Activated T-helper 2 cell treated with anti-CD3 and anti-CD28 coated beads, Interferon-gamma antibody, Interleukin-2, Interleukin-4, amounts not matched to agents 10 μg/mL and 5 μg/mL and 100 μg/mL, durations not matched to agents 14 hours and 24 hours and 36 hours (primary cell): Measurements from ENCODE around the gene ERAP2. TPM values are rescaled to one million over a fixed set of nuclear protein-coding genes. Genes with fewer than 3 reads are reported as not detected.
A peak's percentile ranks its signal among the peaks of the same experiment; 100 is the strongest.

Experiments used
- DNase-seq: peaks from one replicate; pipeline ENCODE4 v3.0.0; 2021; ENCODE audit warnings: low spot score
- H3K27ac Mint-ChIP-seq: one replicate; pipeline ENCODE4 v1.8.0; 2021; ENCODE audit warnings: mixed read lengths
- H3K27me3 Mint-ChIP-seq: one replicate; pipeline ENCODE4 v1.8.0; 2021; ENCODE audit warnings: low read depth, mixed read lengths
- H3K36me3 Mint-ChIP-seq: one replicate; pipeline ENCODE4 v1.8.0; 2021; ENCODE audit warnings: low read depth, mixed read lengths
- H3K4me1 Mint-ChIP-seq: one replicate; pipeline ENCODE4 v1.8.0; 2021; ENCODE audit warnings: low read depth, mixed read lengths
- H3K4me3 Mint-ChIP-seq: one replicate; pipeline ENCODE4 v1.8.0; 2021; ENCODE audit warnings: low read depth, mild to moderate bottlenecking, moderate library complexity, mixed read lengths
- H3K9me3 Mint-ChIP-seq: one replicate; pipeline ENCODE4 v1.8.0; 2021; ENCODE audit warnings: mixed read lengths
- intact Hi-C: fragments of 100-400 bp; cut with micrococcal nuclease; formaldehyde crosslinking; loops from one replicate; pipeline ENCODE4 v1.15.1; 2023
- total RNA-seq: library from RNA; stranded (reverse); gene quantifications from 2 replicates; pipeline ENCODE4 v1.2.3, GENCODE V29; 2022

The ERAP2 gene
- total RNA-seq, 1 donor from 2014 or later = 49.3 TPM

GRCh38 chr5:96905864-96906263, 29.6 kb downstream of the ERAP2 start:
- Mint-ChIP-seq H3K36me3 (peaks cover 70% of the 10 kb centered on the region), H3K27me3 (no peaks in the 10 kb centered on the region), H3K4me1 (peaks cover 6% of the 10 kb centered on the region), H3K4me3 (no peak overlapping the region), H3K27ac (no peak overlapping the region), H3K9me3 (no peaks in the 10 kb centered on the region)
- no peak for DNase-seq
- intact Hi-C loops = no loop called here

GRCh38 chr5:96909003-96909402, 32.7 kb downstream of the ERAP2 start:
- H3K9me3 Mint-ChIP-seq = no peaks in the 10 kb centered on the region
- no peak overlapping the region for H3K4me3 Mint-ChIP-seq
- H3K27ac Mint-ChIP-seq = no peak overlapping the region
- DNase-seq = no peak
- H3K4me1 Mint-ChIP-seq = peaks cover 6% of the 10 kb centered on the region
- intact Hi-C loops = no loop called here
- peaks cover 59% of the 10 kb centered on the region for H3K36me3 Mint-ChIP-seq
- no peaks in the 10 kb centered on the region for H3K27me3 Mint-ChIP-seq

GRCh38 chr5:96909435-96909834, 33.1 kb downstream of the ERAP2 start:
- no peak for DNase-seq
- H3K27me3 Mint-ChIP-seq = no peaks in the 10 kb centered on the region
- no peak overlapping the region for H3K27ac Mint-ChIP-seq
- H3K4me3 Mint-ChIP-seq = no peak overlapping the region
- peaks cover 59% of the 10 kb centered on the region for H3K36me3 Mint-ChIP-seq
- H3K4me1 Mint-ChIP-seq = peaks cover 8% of the 10 kb centered on the region
- H3K9me3 Mint-ChIP-seq = no peaks in the 10 kb centered on the region
- intact Hi-C loops = no loop called here

- Mint-ChIP-seq H3K9me3 (no peaks in the 10 kb centered on the region), H3K27ac (no peak overlapping the region), H3K4me1 (peaks cover 6% of the 10 kb centered on the region), H3K36me3 (peaks cover 56% of the 10 kb centered on the region), H3K4me3 (no peak overlapping the region), H3K27me3 (no peaks in the 10 kb centered on the region)
- intact Hi-C loops = no loop called here
- DNase-seq = no peak
These were observed 34.8 kb downstream of the ERAP2 start for GRCh38 chr5:96911139-96911538.

GRCh38 chr5:96913233-96913632, 36.9 kb downstream of the ERAP2 start:
- DNase-seq = no peak
- H3K4me1 Mint-ChIP-seq = peaks cover 6% of the 10 kb centered on the region
- intact Hi-C loops = no loop called here
- H3K9me3 Mint-ChIP-seq = no peaks in the 10 kb centered on the region
- no peak overlapping the region for H3K4me3 Mint-ChIP-seq
- H3K36me3 Mint-ChIP-seq = peaks cover 65% of the 10 kb centered on the region
- no peak overlapping the region for H3K27ac Mint-ChIP-seq
- H3K27me3 Mint-ChIP-seq = no peaks in the 10 kb centered on the region

GRCh38 chr5:96919754-96920197, 43.5 kb downstream of the ERAP2 start:
- Mint-ChIP-seq H3K4me3 (no peak overlapping the region), H3K4me1 (peaks cover 35% of the 10 kb centered on the region), H3K36me3 (peaks cover 60% of the 10 kb centered on the region), H3K27ac (no peak overlapping the region), H3K27me3 (no peaks in the 10 kb centered on the region), H3K9me3 (no peaks in the 10 kb centered on the region)
- intact Hi-C loops = loop anchor here (1.0 kb wide), 2 partner anchors 15 to 23 kb away; no protein-coding TSS in a partner anchor
- DNase-seq = no peak

- H3K27ac Mint-ChIP-seq = no peak overlapping the region
- H3K36me3 Mint-ChIP-seq = peaks cover 54% of the 10 kb centered on the region
- intact Hi-C loops = no loop called here
- H3K27me3 Mint-ChIP-seq = no peaks in the 10 kb centered on the region
- peaks cover 35% of the 10 kb centered on the region for H3K4me1 Mint-ChIP-seq
- no peak overlapping the region for H3K4me3 Mint-ChIP-seq
- no peaks in the 10 kb centered on the region for H3K9me3 Mint-ChIP-seq
- no peak for DNase-seq
These were observed 44.5 kb downstream of the ERAP2 start for GRCh38 chr5:96920744-96921355.

- Mint-ChIP-seq H3K4me3 (no peak overlapping the region), H3K4me1 (peaks cover 37% of the 10 kb centered on the region), H3K27ac (no peak overlapping the region), H3K27me3 (no peaks in the 10 kb centered on the region), H3K36me3 (peaks cover 39% of the 10 kb centered on the region), H3K9me3 (no peaks in the 10 kb centered on the region)
- intact Hi-C loops = no loop called here
- no peak for DNase-seq
These were observed 46.4 kb downstream of the ERAP2 start for GRCh38 chr5:96922499-96923244.

- Mint-ChIP-seq H3K4me3 (no peak overlapping the region), H3K36me3 (peaks cover 33% of the 10 kb centered on the region), H3K4me1 (peaks cover 36% of the 10 kb centered on the region), H3K27ac (peak overlapping the region; percentile 21), H3K9me3 (no peaks in the 10 kb centered on the region), H3K27me3 (no peaks in the 10 kb centered on the region)
- DNase-seq = no peak
- intact Hi-C loops = no loop called here
These were observed 47.7 kb downstream of the ERAP2 start for GRCh38 chr5:96924016-96924443.

- peaks cover 36% of the 10 kb centered on the region for H3K4me1 Mint-ChIP-seq
- no peaks in the 10 kb centered on the region for H3K27me3 Mint-ChIP-seq
- intact Hi-C loops = no loop called here
These were observed 50.0 kb downstream of the ERAP2 start for GRCh38 chr5:96926276-96926675.

GRCh38 chr5:96927008-96927407, 50.7 kb downstream of the ERAP2 start:
- Mint-ChIP-seq H3K27ac (no peak overlapping the region), H3K4me3 (no peak overlapping the region), H3K36me3 (peaks cover 22% of the 10 kb centered on the region), H3K27me3 (no peaks in the 10 kb centered on the region), H3K9me3 (no peaks in the 10 kb centered on the region), H3K4me1 (peaks cover 38% of the 10 kb centered on the region)
- no peak for DNase-seq
- intact Hi-C loops = no loop called here

More at GRCh38 chr5:96926276-96926675, 50.0 kb downstream of the ERAP2 start:
- H3K27ac Mint-ChIP-seq = no peak overlapping the region
- H3K36me3 Mint-ChIP-seq = peaks cover 27% of the 10 kb centered on the region
- H3K4me3 Mint-ChIP-seq = no peak overlapping the region
- DNase-seq = no peak
- H3K9me3 Mint-ChIP-seq = no peaks in the 10 kb centered on the region

GRCh38 chr5:96928931-96929708, 52.8 kb downstream of the ERAP2 start:
- H3K36me3 Mint-ChIP-seq = peaks cover 19% of the 10 kb centered on the region
- H3K9me3 Mint-ChIP-seq = no peaks in the 10 kb centered on the region
- intact Hi-C loops = no loop called here
- H3K4me1 Mint-ChIP-seq = peaks cover 43% of the 10 kb centered on the region
- no peaks in the 10 kb centered on the region for H3K27me3 Mint-ChIP-seq
- H3K27ac Mint-ChIP-seq = no peak overlapping the region
- no peak overlapping the region for H3K4me3 Mint-ChIP-seq
- DNase-seq = no peak

- Mint-ChIP-seq H3K4me1 (peaks cover 43% of the 10 kb centered on the region), H3K27me3 (no peaks in the 10 kb centered on the region), H3K27ac (no peak overlapping the region), H3K9me3 (no peaks in the 10 kb centered on the region), H3K36me3 (peaks cover 16% of the 10 kb centered on the region), H3K4me3 (no peak overlapping the region)
- no peak for DNase-seq
- intact Hi-C loops = loop anchor here (5.0 to 10.0 kb wide), 2 partner anchors 207 to 1995 kb away; partner anchors contain the start of gene CHD1
These were observed 53.8 kb downstream of the ERAP2 start for GRCh38 chr5:96930058-96930457.
